RWPE1 (cell line): Measurements from ENCODE around the gene KHK.

Source experiments
- CTCF ChIA-PET: fragments of 350-600 bp; sonication (Branson Sonifier 250); formaldehyde crosslinking; extraction: SDS; loops from one replicate; lab custom pipeline; 2021; lab: Yijun Ruan, JAX
- POLR2A ChIA-PET: fragments of 400-600 bp; formaldehyde crosslinking; extraction: SDS; loops from one replicate; lab custom pipeline; 2020; ENCODE audit warnings: antibody characterized with exemption; ENCODE audit not compliant: low non-redundant PET; lab: Yijun Ruan, JAX
- DNase-seq: peaks from one replicate; pipeline ENCODE4 v3.0.0; 2012; ENCODE audit warnings: low spot score
- H3K27ac ChIP-seq: fragments of 450-650 bp; 2 replicates; pipeline ENCODE4 v1.5.1; 2017
- CTCF ChIP-seq: fragments of 450-650 bp; conservative IDR thresholded peaks from 2 replicates; pipeline ENCODE4 v1.5.1; 2017; ENCODE audit warnings: low read depth, mild to moderate bottlenecking

KHK gene

GRCh38 chr2:27086724-27087593 is at the start of gene KHK:
Gene KHK, plus strand, starts transcription at chr2:27086772. Its CDS starts 488 bp downstream, at chr2:27087260.
- ChIA-PET CTCF (interaction anchor here (0.5 to 1.5 kb wide), 8 partner anchors 9 to 205 kb away, joined by 3 to 4 read pairs (median 3); partner anchors contain the start of gene OST4), POLR2A (interaction anchor here (0.7 to 0.9 kb wide), 3 partner anchors 10 to 235 kb away, joined by 3 to 4 read pairs (median 3); partner anchors contain the start of gene OST4)
- TF ChIP-seq CTCF = peak; percentile 37; the same call in 1 of the 2 replicates
- H3K27ac ChIP-seq = peak within 1 kb of the TSS; percentile 83
- peak; percentile 36 for DNase-seq

GRCh38 chr2:27038012-27038411 is 48.6 kb upstream of the KHK start:
- DNase-seq = no peak
- no peak for TF ChIP-seq CTCF
- POLR2A ChIA-PET = interaction anchor here (0.6 kb wide), 1 partner anchor 295 kb away, joined by 13 read pairs; no protein-coding TSS in a partner anchor
- CTCF ChIA-PET = interaction anchor here (0.9 kb wide), 1 partner anchor 65 kb away, joined by 3 read pairs; no protein-coding TSS in a partner anchor
- no peak overlapping the region for H3K27ac ChIP-seq

GRCh38 chr2:27038631-27039339 is 47.8 kb upstream of the KHK start:
- CTCF ChIA-PET = interaction anchor here (0.6 to 1.1 kb wide), 2 partner anchors 12 to 153 kb away, joined by 3 read pairs; no protein-coding TSS in a partner anchor
- no peak for TF ChIP-seq CTCF

GRCh38 chr2:27039426-27039825 is 47.1 kb upstream of the KHK start:
- POLR2A ChIA-PET = no interaction called here
- CTCF ChIA-PET = interaction anchor here (1.1 to 1.4 kb wide), 2 partner anchors 11 to 23 kb away, joined by 3 to 6 read pairs; no protein-coding TSS in a partner anchor
- peak overlapping the region; percentile 17; the same call in 1 of the 2 replicates for H3K27ac ChIP-seq
- no peak for TF ChIP-seq CTCF
- DNase-seq = no peak

More at GRCh38 chr2:27038631-27039339, 47.8 kb upstream of the KHK start:
- POLR2A ChIA-PET = interaction anchor here (0.6 kb wide), 1 partner anchor 294 kb away, joined by 13 read pairs; no protein-coding TSS in a partner anchor
- no peak for DNase-seq
- no peak overlapping the region for H3K27ac ChIP-seq

- H3K27ac ChIP-seq = peak overlapping the region; percentile 17
- ChIA-PET CTCF (interaction anchor here (0.6 to 1.4 kb wide), 2 partner anchors 14 to 23 kb away, joined by 4 to 6 read pairs; no protein-coding TSS in a partner anchor), POLR2A (no interaction called here)
- no peak for TF ChIP-seq CTCF
- DNase-seq = no peak
These were observed 46.7 kb upstream of the KHK start for GRCh38 chr2:27039871-27040270.

- CTCF ChIA-PET = interaction anchor here (0.6 to 1.4 kb wide), 2 partner anchors 14 to 23 kb away, joined by 4 to 6 read pairs; no protein-coding TSS in a partner anchor
- peak overlapping the region; percentile 17 for H3K27ac ChIP-seq
- TF ChIP-seq CTCF = no peak
- POLR2A ChIA-PET = no interaction called here
- DNase-seq = no peak
These were observed 46.3 kb upstream of the KHK start for GRCh38 chr2:27040282-27040681.
